Spleen (tissue), 13 donors: ENCODE measurements around the gene GPR176. TPM values are rescaled to one million over a fixed set of nuclear protein-coding genes. Genes with fewer than 3 reads are reported as not detected.

ENCODE experiments used
- DNase-seq: peaks from one replicate; pipeline ENCODE4 v3.0.0-alpha.2; 2020
- H3K27ac ChIP-seq, 8 donors: fragments of 200-600 bp; sonication (generic) in 7 of 8; 1 replicate in 4 of 8; 2 replicates in 4 of 8; pipeline versions ENCODE4 v1.5.0 to v1.8.0; 2016 to 2021; ENCODE audit warnings: inconsistent platforms in 4 of 8, mild to moderate bottlenecking in 4 of 8, moderate library complexity in 1 of 8
- H3K27me3 ChIP-seq, 7 donors: fragments of 200-600 bp; sonication (generic) in 6 of 7; replicated peaks in 1 of 7; 1 replicate in 4 of 7; 2 replicates in 3 of 7; pipeline versions ENCODE4 v1.5.0 to v1.8.0; 2016 to 2021; ENCODE audit warnings: inconsistent platforms in 3 of 7, mild to moderate bottlenecking in 1 of 7
- H3K36me3 ChIP-seq, 6 donors: fragments of 200-600 bp; sonication (generic) in 5 of 6; 1 replicate in 4 of 6; 2 replicates in 2 of 6; pipeline versions ENCODE4 v1.5.0 to v1.8.0; 2016 to 2021; ENCODE audit warnings: inconsistent platforms in 2 of 6
- H3K4me1 ChIP-seq, 6 donors: fragments of 200-600 bp; sonication (generic) in 5 of 6; 1 replicate in 3 of 6; 2 replicates in 3 of 6; pipeline versions ENCODE4 v1.5.0 to v1.8.0; 2016 to 2021; ENCODE audit warnings: inconsistent platforms in 3 of 6
- H3K4me3 ChIP-seq, 8 donors: fragments of 200-600 bp; sonication (generic) in 7 of 8; 1 replicate in 4 of 8; 2 replicates in 4 of 8; pipeline versions ENCODE4 v1.5.0 to v1.8.0; 2016 to 2021; ENCODE audit warnings: inconsistent platforms in 4 of 8, mild to moderate bottlenecking in 4 of 8, moderate library complexity in 2 of 8
- H3K9me3 ChIP-seq, 8 donors: fragments of 200-600 bp; sonication (generic) in 7 of 8; 1 replicate in 4 of 8; 2 replicates in 4 of 8; pipeline versions ENCODE4 v1.5.0 to v1.8.0; 2016 to 2021; ENCODE audit warnings: inconsistent platforms in 4 of 8
- POLR2A ChIP-seq, 3 donors: fragments of 450-650 bp; IDR thresholded peaks; one replicate each; pipeline ENCODE4 v1.5.1; 2017; ENCODE audit warnings: antibody characterized with exemption in 3 of 3, mild to moderate bottlenecking in 1 of 3
- POLR2AphosphoS5 ChIP-seq, 3 donors: sonication (generic); formaldehyde crosslinking; IDR thresholded peaks; one replicate each; pipeline ENCODE4 v1.5.1; 2017; ENCODE audit warnings: antibody characterized with exemption in 3 of 3
- WGBS, 5 donors: extraction: QIAGEN DNeasy Blood & Tissue Kit in 3 of 5; methylation state at CpG; one replicate each; pipeline versions ENCODE4 v1.1.5 to v1.1.7; 2013 to 2018; 5-methylcytosine and 5-hydroxymethylcytosine counted together
- intact Hi-C: fragments of 100-400 bp; cut with DNase I; formaldehyde crosslinking; loops from one replicate; pipeline ENCODE4 v1.15.0; 2023; ENCODE audit warnings: low total_unique reads
- long read RNA-seq, 2 donors: transcript quantifications; one replicate each; lab custom pipeline, GENCODE V29; 2026
- polyA plus RNA-seq, 3 donors: library from polyadenylated mRNA; stranded (reverse); fragments of 200-250 nt; gene quantifications; one replicate each; pipeline ENCODE4 v1.2.1, GENCODE V29; 2013
- total RNA-seq, 7 donors: library from RNA; depleted of rRNA in 3 of 7; stranded (reverse); fragments of >200 nt in 3 of 7; fragmentation: NEBNext Ultra II Directional in 4 of 7; extraction: Animal tissue kit (Norgen Biotek cat#: 25700) in 4 of 7; gene quantifications; one replicate each; pipeline versions ENCODE4 v1.1.0 to v1.2.1, GENCODE V29; 2016 to 2021
- TF ChIP-seq, protein P1 (sequence below), 11 experiments: fragments of 200-600 bp in 7 of 11; fragments of 450-650 bp in 4 of 11; sonication (generic) in 4 of 11; IDR thresholded peaks in 8 of 11; conservative IDR thresholded peaks in 3 of 11; 1 replicate in 7 of 11; 2 replicates in 4 of 11; pipeline versions ENCODE4 v1.4.0 to v1.8.0; 2016 to 2021; ENCODE audit warnings: antibody characterized with exemption in 11 of 11, inconsistent platforms in 4 of 11, mild to moderate bottlenecking in 1 of 11
- donor health status: healthy with polysubstance abuse.
- donor health status: DM: no; HTN: no; CAD: no; lungs with moderate emphysema.
- donor health status: DM: no; HTN: no; CAD: no.
- donor health status: Bipolar disorder and iron deficiency.
- donor health status: healthy.
- donor health status: DM: no; HTN: no; CAD: no.
- donor health status: DM: yes; HTN: yes; CAD: no.

GPR176 gene, protein sequence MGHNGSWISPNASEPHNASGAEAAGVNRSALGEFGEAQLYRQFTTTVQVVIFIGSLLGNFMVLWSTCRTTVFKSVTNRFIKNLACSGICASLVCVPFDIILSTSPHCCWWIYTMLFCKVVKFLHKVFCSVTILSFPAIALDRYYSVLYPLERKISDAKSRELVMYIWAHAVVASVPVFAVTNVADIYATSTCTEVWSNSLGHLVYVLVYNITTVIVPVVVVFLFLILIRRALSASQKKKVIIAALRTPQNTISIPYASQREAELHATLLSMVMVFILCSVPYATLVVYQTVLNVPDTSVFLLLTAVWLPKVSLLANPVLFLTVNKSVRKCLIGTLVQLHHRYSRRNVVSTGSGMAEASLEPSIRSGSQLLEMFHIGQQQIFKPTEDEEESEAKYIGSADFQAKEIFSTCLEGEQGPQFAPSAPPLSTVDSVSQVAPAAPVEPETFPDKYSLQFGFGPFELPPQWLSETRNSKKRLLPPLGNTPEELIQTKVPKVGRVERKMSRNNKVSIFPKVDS
- 10 to 100 TPM in 1 of 7 donors, 1 to 10 TPM in 6; 3.2 to 12.8 (median 6.6) TPM for total RNA-seq
- polyA plus RNA-seq: 1 to 10 TPM; 2.7 to 4.6 (median 4.0) TPM
- long read RNA-seq, donor 1: 0 reads
- long read RNA-seq, donor 2, partial matches to known transcripts: 0 of 1 reads
- long read RNA-seq, donor 2, other reads (novel, unspliced or antisense): 0 of 1 reads

DNA sequence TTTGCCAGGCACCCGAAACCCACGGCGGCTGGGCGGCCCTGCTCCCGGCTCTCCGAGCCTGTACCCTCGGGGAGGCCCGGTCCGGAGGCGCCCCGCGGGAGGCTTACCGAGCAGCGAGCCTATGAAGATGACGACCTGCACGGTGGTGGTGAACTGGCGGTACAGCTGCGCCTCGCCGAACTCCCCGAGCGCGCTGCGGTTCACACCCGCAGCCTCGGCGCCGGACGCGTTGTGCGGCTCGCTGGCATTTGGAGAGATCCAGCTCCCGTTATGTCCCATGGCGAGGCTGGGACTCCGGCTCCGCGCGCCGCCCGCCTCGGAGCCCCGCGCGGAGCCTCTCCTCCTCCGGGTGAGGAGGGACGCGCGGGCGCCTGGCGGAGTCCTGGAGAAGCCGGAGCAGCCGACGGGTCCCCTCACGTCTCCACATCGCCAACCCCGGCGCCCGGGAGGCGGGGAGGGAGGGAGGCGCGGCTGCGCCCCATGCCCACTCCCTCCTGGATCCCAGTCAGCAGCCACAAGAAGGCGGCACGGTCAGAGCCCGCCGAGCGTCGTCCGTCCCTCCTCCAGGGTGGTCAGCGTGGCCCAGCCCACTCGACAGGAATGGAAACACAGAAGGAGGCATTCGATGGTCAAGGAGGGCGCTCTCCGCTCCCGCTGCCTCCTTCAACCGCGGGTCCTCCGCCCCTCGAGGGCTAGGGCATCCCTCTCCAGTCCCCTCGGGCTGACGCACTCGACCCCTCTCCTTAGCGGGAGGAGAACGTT lies at the start of gene GPR176:
Gene GPR176 (minus strand): TSS at position 519 of the 762 bp plus-strand sequence. CDS start 240 bp downstream, at position 279.
- WGBS, 5 donors: 0 to 3% (median 2%) methylated on average over 1 to 84 of the region's 84 CpGs
- DNase-seq: peak; percentile 83
- Histone ChIP-seq H3K27me3 (peaks cover 0 to 53% (median 36%) of the 10 kb centered on the region in 7 donors), H3K9me3 (no peaks in the 10 kb centered on the region), H3K4me1 (peaks cover 8 to 27% (median 20%) of the 10 kb centered on the region in 6 donors), H3K36me3 (no peaks in the 10 kb centered on the region), H3K27ac (peak within 1 kb of the TSS; percentile 48 to 80 (median 76)), H3K4me3 (peak within 1 kb of the TSS; percentile 64 to 81 (median 70))
- TF ChIP-seq, protein P1, sequence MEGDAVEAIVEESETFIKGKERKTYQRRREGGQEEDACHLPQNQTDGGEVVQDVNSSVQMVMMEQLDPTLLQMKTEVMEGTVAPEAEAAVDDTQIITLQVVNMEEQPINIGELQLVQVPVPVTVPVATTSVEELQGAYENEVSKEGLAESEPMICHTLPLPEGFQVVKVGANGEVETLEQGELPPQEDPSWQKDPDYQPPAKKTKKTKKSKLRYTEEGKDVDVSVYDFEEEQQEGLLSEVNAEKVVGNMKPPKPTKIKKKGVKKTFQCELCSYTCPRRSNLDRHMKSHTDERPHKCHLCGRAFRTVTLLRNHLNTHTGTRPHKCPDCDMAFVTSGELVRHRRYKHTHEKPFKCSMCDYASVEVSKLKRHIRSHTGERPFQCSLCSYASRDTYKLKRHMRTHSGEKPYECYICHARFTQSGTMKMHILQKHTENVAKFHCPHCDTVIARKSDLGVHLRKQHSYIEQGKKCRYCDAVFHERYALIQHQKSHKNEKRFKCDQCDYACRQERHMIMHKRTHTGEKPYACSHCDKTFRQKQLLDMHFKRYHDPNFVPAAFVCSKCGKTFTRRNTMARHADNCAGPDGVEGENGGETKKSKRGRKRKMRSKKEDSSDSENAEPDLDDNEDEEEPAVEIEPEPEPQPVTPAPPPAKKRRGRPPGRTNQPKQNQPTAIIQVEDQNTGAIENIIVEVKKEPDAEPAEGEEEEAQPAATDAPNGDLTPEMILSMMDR (IDR thresholded peaks at IDR 0.05 in 8 of 11, conservative IDR thresholded peaks at IDR 0.05 in 3 of 11): no peak
- TF ChIP-seq POLR2A (IDR thresholded peaks at IDR 0.05) (no peak), POLR2AphosphoS5 (IDR thresholded peaks at IDR 0.05) (peak; percentile 39 to 75 (median 72))
- intact Hi-C loops: no loop called here

DNA sequence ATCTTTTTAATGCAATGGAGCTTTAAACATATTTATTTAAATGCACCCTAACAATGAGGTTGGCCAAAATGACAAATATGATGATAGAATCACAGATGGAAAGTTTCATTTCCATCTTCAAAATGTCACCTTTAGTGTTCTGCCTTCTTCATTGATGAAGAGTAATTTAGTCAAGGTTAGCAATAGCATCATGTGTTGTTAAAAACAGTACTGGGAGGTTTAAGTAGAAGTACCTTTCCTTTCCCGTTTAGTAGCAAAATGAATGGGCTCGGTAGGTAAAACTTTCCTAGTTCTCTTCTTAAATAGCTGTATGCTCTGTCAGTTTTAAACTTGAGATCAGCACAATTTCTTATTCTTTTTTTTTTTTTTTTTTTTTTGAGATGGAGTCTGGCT lies 48.9 kb upstream of the GPR176 start:
- no peak overlapping the region for H3K4me3 ChIP-seq
- TF ChIP-seq POLR2A (IDR thresholded peaks at IDR 0.05): no peak
- TF ChIP-seq, protein P1 (IDR thresholded peaks at IDR 0.05 in 8 of 11, conservative IDR thresholded peaks at IDR 0.05 in 3 of 11): no peak
- TF ChIP-seq POLR2AphosphoS5 (IDR thresholded peaks at IDR 0.05): no peak
- H3K27me3 ChIP-seq: no peaks in the 10 kb centered on the region
- peaks cover 0 to 89% (median 26%) of the 10 kb centered on the region in 6 donors for H3K36me3 ChIP-seq
- no peaks in the 10 kb centered on the region for H3K9me3 ChIP-seq
- DNase-seq: no peak
- H3K4me1 ChIP-seq: no peaks in the 10 kb centered on the region
- intact Hi-C loops: no loop called here
- 90 to 99% (median 95%) methylated on average over 2 of the region's 2 CpGs for WGBS, 5 donors
- no peak overlapping the region for H3K27ac ChIP-seq

DNA sequence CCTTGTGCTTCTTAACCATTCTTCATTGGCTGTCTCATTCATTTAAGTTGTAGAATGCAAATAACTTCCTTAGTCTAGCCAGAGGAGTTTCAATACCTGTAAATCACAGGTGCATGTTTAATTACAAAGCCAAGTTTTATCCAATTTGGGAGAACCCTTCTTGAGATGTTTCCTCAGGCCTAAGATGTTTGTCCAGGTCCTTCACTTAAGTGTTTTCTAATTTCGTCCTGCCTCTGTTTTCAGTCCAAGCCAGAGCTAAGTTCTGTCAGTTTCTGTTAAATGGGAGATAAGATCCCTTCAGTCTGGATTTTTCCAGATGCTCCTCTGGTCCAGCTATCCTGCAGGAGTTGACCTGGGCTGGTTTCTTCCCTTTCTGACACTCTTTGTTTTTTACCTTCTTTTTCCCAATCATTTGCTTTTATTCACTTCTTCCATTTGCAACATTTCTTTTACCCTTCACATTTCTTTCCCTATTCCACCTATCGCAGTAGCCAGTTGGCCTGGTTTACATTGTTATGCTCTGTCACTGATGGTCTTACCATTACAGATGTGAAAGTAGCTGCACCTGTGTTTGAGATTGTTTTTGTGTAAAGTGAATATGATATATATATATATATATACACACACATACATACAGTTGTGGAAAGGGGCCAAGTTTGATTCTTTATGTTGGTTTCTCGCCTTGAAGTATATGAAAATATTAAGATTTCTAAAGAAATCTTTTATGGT lies 48.4 kb upstream of the GPR176 start:
- no peaks in the 10 kb centered on the region for H3K4me1 ChIP-seq
- H3K36me3 ChIP-seq: peaks cover 0 to 89% (median 22%) of the 10 kb centered on the region in 6 donors
- DNase-seq: no peak
- no peak for TF ChIP-seq POLR2AphosphoS5 (IDR thresholded peaks at IDR 0.05)
- TF ChIP-seq POLR2A (IDR thresholded peaks at IDR 0.05): no peak
- TF ChIP-seq, protein P1 (IDR thresholded peaks at IDR 0.05 in 8 of 11, conservative IDR thresholded peaks at IDR 0.05 in 3 of 11): no peak
- H3K27me3 ChIP-seq: no peaks in the 10 kb centered on the region
- H3K9me3 ChIP-seq: no peaks in the 10 kb centered on the region
- WGBS, 5 donors: 86 to 97% (median 96%) methylated on average over 3 of the region's 3 CpGs
- intact Hi-C loops: no loop called here
- no peak overlapping the region for H3K27ac ChIP-seq
- H3K4me3 ChIP-seq: no peak overlapping the region
